Measurements from ENCODE around the gene CRADD. TPM values are rescaled to one million over a fixed set of nuclear protein-coding genes. Genes with fewer than 3 reads are reported as not detected.

CRADD gene
- total RNA-seq, 2 donors from 2014 or later = 56.1 to 94.8 TPM

DNA sequence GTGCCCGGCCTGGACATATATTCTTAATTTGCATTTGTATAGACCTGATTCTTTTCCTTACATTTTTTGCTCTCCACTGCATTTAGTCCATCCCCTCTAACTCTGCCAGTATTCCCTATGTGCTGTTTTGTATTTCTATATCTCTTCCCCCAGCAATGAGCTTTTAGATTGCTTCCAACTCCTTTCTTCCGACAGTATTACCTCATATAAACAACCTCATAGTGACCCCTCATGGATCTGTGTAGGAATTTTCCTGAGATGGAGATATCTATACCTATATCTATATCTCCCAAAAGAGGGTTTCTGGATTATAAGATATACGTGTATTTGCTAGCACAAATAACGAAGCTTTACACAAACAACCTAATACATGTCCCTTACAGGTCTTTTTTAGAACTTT is 161.9 kb downstream of the CRADD start:
- H3K9me3 ChIP-seq = no peaks in the 10 kb centered on the region
- TF ChIP-seq, protein P1, sequence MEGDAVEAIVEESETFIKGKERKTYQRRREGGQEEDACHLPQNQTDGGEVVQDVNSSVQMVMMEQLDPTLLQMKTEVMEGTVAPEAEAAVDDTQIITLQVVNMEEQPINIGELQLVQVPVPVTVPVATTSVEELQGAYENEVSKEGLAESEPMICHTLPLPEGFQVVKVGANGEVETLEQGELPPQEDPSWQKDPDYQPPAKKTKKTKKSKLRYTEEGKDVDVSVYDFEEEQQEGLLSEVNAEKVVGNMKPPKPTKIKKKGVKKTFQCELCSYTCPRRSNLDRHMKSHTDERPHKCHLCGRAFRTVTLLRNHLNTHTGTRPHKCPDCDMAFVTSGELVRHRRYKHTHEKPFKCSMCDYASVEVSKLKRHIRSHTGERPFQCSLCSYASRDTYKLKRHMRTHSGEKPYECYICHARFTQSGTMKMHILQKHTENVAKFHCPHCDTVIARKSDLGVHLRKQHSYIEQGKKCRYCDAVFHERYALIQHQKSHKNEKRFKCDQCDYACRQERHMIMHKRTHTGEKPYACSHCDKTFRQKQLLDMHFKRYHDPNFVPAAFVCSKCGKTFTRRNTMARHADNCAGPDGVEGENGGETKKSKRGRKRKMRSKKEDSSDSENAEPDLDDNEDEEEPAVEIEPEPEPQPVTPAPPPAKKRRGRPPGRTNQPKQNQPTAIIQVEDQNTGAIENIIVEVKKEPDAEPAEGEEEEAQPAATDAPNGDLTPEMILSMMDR (IDR thresholded peaks at IDR 0.05) = no peak
- H3K36me3 ChIP-seq = no peaks in the 10 kb centered on the region
- DNase-seq (ENCODE audit: low spot score) = no peak
- H3K4me1 ChIP-seq = peaks cover 0 to 10% of the 10 kb centered on the region in 2 donors
- no peaks in the 10 kb centered on the region for H3K27me3 ChIP-seq
- H3K27ac ChIP-seq = no peak overlapping the region
- H3K4me3 ChIP-seq = no peak overlapping the region

DNA sequence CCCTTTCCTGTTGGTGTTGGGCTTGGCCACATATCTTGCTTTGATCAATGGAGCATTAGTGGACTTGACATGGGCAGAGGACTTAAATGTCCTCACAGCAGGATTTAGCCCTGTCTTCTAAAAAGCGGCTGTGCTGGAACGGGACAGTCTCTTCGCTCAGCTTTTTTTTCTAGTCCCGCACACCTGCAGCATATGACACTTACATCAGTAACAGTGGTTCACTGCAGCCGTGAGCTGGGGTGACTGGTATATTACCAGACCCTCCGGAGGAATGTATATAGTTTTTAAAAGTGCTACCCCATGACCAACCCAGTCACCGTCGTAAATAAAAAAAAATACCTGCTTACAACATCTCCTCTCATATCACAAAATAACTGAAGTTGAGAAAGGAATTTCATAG is 164.5 kb downstream of the CRADD start:
- TF ChIP-seq, protein P1 (IDR thresholded peaks at IDR 0.05) = no peak
- Histone ChIP-seq H3K9me3 (no peaks in the 10 kb centered on the region), H3K4me1 (peaks cover 0 to 1% of the 10 kb centered on the region in 2 donors), H3K36me3 (no peaks in the 10 kb centered on the region), H3K27ac (no peak overlapping the region), H3K27me3 (no peaks in the 10 kb centered on the region), H3K4me3 (no peak overlapping the region)
- no peak for DNase-seq (ENCODE audit: low spot score)

DNA sequence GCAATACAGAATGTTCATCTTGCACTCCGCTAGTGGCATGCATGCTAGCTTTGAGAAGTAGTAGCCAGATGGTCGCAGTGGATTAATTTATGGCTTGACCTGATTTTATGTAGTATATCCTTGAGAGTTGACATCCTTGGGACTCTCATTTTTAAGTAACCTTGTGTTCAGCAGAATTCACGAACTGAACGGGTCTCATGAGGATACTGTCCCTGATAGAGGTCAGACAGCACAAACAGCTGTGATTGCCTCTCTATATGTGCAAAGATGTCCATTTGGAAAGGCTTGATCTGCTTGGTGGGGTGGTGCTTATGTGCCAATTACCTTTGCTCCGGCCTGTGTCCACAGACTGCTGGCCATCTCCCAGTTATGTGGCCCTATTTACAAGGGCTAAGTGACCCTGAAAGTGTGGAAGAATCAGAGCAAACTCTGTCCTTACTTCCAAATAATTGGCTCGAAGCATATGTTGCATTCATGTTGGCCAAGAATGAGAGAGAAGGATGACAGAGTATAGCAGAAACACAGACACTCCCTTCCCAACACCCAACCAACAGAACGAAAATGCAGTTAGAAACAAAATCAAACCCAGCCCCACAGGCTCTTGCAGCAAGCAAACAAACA is 167.1 kb downstream of the CRADD start:
- TF ChIP-seq, protein P1 (IDR thresholded peaks at IDR 0.05) = no peak
- Histone ChIP-seq H3K36me3 (no peaks in the 10 kb centered on the region), H3K27ac (no peak overlapping the region), H3K9me3 (no peaks in the 10 kb centered on the region), H3K4me1 (peaks cover 0 to 11% of the 10 kb centered on the region in 2 donors), H3K27me3 (no peaks in the 10 kb centered on the region), H3K4me3 (no peak overlapping the region)
- DNase-seq (ENCODE audit: low spot score) = no peak

DNA sequence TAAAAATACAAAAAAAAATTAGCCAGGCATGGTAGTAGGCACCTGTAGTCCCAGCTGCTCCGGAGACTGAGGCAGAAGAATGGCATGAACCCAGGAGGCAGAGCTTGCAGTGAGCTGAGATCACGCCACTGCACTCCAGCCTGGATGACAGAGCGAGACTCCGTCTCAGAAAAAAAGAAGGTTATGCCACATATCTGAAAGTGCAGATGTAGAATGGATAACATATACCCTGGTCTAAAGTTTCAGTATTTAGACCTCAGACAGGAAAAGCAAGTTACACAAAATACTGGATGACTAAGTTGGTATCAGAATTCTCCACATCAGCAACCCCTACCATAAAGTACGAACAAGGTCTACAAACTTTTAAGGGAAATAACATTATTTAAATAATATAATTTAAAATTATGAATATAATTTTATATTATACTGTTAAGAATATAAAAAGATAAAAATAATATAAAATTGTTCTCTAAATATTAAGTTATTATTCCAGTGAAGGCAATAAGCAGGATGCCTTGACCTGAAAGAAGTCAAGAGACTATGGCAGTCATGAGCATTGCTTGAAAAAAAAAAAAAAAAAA is 169.9 kb downstream of the CRADD start:
- H3K4me1 ChIP-seq = peaks cover 0 to 12% of the 10 kb centered on the region in 2 donors

DNA sequence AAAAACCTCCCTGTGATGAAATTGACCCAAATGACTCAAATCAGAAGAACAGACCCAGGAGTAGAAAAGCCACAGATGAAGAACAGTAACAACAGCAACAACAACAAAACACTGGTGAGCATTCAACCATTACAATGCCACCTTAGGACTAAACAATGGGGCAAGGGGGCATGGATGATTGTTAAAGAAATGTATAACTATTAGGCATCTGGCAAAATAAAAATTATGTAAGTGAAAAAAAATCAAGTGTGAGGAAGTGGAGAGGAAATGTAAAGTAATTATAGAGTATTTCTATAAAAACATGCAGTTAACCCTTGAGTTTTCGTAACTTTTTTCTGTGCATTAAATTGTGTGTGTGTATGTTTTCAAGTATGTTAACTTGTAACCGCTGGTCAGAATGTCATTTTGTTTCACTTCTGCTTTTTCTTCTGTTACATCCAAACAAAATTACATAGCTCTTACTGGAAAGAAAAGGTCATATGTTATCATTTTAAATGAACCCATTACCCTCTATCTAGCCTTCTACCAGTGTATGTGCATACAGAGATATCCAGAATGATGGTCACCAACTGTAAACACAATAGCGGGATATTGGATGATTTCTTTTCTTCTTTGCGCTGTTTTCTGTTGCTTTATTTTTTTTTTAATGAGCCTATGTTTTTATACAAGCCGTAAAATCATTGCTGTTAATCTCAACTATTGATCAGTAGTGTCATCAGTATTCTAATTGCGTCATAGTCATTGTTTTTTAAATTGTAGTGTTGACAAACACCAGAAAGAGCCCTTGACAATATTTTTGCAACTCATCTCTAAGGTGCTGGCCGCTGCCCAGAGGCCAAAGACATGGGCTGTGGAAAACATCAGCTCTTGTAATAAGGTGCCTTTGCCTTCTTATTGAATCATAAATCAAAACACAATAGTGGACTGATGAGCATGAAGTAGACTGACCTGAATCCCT is 170.6 kb downstream of the CRADD start:
- Histone ChIP-seq H3K4me3 (no peak overlapping the region), H3K27ac (peak overlapping the region in 1 of 2 donors; percentile 33), H3K4me1 (peaks cover 0 to 12% of the 10 kb centered on the region in 2 donors), H3K9me3 (no peaks in the 10 kb centered on the region), H3K27me3 (no peaks in the 10 kb centered on the region), H3K36me3 (no peaks in the 10 kb centered on the region)
- DNase-seq (ENCODE audit: low spot score) = no peak
- TF ChIP-seq, protein P1 (IDR thresholded peaks at IDR 0.05) = no peak

More for the DNA sequence above, 169.9 kb downstream of the CRADD start:
- no peak overlapping the region for H3K4me3 ChIP-seq
- no peak for DNase-seq (ENCODE audit: low spot score)
- H3K27ac ChIP-seq = no peak overlapping the region
- H3K27me3 ChIP-seq = no peaks in the 10 kb centered on the region
- TF ChIP-seq, protein P1 (IDR thresholded peaks at IDR 0.05) = no peak
- no peaks in the 10 kb centered on the region for H3K9me3 ChIP-seq
- H3K36me3 ChIP-seq = no peaks in the 10 kb centered on the region
